Measurements from ENCODE around the gene KCNJ5.

Gene KCNJ5

DNA sequence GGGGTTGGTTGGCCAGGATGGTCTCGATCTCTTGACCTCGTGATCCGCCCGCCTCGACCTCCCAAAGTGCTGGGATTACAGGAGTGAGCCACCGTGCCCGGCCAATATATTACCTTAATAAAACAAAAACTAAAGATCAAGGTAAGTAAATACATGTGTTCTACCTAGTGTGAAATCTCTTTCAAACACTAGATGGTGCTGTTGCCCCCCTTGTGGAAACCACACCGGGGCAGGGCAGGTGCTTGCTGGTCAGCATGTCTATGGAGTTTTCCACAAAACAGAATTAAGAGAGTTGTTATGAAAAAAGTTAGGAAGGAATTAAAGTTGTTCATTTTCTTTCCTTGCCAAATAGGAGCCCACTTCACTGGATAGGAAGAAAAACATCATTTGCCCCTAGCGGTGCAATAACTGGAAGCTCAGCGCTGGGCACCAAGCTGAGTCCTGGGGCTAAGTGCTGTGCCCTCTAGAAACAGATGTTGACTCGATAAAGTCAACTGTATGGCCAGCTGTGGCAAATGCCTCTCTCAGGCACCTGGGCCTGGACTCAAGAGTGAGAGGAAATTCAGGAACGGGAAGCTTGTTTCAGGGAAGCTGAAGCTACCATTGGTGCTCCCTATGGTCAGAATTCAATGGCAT is 6.3 kb upstream of the KCNJ5 start:
- TF ChIP-seq EGR1 (IDR thresholded peaks at IDR 0.05), result no peak
- TF ChIP-seq, protein P1, sequence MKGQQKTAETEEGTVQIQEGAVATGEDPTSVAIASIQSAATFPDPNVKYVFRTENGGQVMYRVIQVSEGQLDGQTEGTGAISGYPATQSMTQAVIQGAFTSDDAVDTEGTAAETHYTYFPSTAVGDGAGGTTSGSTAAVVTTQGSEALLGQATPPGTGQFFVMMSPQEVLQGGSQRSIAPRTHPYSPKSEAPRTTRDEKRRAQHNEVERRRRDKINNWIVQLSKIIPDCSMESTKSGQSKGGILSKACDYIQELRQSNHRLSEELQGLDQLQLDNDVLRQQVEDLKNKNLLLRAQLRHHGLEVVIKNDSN (IDR thresholded peaks at IDR 0.05), result no peak
- no peak for TF ChIP-seq NFIC (IDR thresholded peaks at IDR 0.05)
- TF ChIP-seq, protein P2, sequence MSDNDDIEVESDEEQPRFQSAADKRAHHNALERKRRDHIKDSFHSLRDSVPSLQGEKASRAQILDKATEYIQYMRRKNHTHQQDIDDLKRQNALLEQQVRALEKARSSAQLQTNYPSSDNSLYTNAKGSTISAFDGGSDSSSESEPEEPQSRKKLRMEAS (IDR thresholded peaks at IDR 0.05), result peak; percentile 44; the same call in 1 of the 2 replicates
- peak; percentile 97 for TF ChIP-seq RAD21 (IDR thresholded peaks at IDR 0.05; ENCODE audit: low read depth)
- no peak for TF ChIP-seq TAF1 (IDR thresholded peaks at IDR 0.05; ENCODE audit: low read depth)
- TF ChIP-seq CREB1 (IDR thresholded peaks at IDR 0.05; ENCODE audit: low read depth), result no peak
- TF ChIP-seq ZBTB7A (IDR thresholded peaks at IDR 0.05; ENCODE audit: low read depth), result no peak
- TF ChIP-seq EP300 (IDR thresholded peaks at IDR 0.05; ENCODE audit: borderline replicate concordance), result no peak

DNA sequence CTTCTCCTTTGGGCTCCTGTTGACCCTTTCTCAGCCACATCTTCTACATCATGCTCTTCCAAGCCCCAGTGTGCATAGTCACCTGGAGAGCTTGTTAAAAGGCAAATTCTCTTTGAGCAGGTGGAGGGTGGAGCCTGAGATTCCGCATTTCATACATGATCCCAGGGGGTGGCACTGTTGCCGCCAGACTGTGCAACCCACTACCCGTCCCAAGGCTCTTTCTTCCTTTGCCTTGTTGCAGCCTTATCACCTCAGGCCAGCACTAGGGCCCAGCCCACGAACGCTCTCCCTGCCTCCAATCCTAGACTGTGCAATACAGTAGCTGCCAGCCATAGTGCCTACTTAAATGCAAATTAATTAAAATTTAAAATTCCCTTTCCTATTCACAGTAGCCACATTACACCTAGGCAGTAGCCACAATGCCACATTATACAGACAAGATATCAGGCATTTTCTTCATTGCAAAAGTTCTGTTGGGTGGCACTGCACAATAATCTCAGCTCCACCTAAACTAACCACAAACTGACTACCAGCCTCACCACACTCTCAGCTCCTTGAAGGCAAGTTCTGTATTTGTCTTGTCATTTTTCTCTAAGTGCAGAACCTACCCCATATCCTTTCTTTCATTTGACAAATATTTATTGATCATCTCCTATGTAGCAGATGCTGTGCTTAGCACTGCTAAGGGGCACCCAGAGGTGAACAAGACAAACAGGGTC is 4.6 kb upstream of the KCNJ5 start:
- TF ChIP-seq CEBPB (IDR thresholded peaks at IDR 0.05), result no peak
- no peak for TF ChIP-seq TAF1 (IDR thresholded peaks at IDR 0.05; ENCODE audit: low read depth)
- TF ChIP-seq YY1 (IDR thresholded peaks at IDR 0.05; ENCODE audit: low read depth), result no peak
- TF ChIP-seq RAD21 (IDR thresholded peaks at IDR 0.05; ENCODE audit: low read depth), result peak; percentile 60
- TF ChIP-seq, protein P2 (IDR thresholded peaks at IDR 0.05), result no peak
- TF ChIP-seq EP300 (IDR thresholded peaks at IDR 0.05; ENCODE audit: borderline replicate concordance), result no peak
- no peak for TF ChIP-seq EGR1 (IDR thresholded peaks at IDR 0.05)

DNA sequence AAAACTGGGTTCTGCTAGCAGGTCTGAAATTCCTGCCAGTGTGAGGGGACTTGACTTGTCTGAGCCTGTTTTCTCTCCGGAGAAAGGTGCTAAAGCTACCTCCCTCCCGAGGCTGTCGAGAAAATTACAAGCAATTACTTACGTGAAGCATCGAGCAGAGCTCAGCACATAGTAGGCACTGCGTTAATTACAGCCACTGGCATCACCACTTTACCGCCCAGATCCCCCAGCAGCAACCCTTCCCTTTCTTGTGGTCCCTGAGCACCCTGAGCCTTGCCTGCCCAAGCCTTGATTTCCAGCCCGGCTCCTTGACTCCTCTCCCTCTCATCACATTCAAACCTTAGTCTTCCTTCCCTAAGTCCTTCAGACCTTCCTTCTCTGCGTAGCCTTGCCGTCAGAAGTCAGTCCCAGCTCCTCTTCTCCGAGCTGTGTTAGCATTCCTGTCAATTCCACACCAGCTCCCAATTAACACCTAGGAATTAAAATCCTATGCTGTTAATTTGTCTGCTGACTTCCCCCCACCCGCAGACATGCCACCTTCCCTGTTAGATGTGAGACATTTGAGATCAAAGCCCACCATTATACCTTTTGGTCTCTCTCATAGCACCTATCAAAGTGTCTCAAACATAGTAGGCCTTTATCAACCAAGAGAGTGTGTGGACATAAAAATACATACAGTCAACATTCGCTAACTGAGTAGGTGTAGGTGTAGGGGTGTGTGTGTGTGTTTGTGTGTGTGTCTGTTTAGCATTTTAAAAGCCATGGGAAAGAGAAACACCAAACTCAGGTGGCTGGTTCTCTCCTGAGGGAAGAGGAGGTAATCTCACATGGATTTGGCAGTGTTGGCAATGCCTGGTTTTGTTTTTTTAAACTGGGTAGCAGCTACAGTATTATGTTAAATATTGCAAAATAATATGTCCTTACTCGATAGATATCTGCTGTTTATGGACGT is 2.8 kb upstream of the KCNJ5 start:
- TF ChIP-seq, protein P2 (IDR thresholded peaks at IDR 0.05), result no peak
- TF ChIP-seq TAF1 (IDR thresholded peaks at IDR 0.05; ENCODE audit: low read depth), result no peak

DNA sequence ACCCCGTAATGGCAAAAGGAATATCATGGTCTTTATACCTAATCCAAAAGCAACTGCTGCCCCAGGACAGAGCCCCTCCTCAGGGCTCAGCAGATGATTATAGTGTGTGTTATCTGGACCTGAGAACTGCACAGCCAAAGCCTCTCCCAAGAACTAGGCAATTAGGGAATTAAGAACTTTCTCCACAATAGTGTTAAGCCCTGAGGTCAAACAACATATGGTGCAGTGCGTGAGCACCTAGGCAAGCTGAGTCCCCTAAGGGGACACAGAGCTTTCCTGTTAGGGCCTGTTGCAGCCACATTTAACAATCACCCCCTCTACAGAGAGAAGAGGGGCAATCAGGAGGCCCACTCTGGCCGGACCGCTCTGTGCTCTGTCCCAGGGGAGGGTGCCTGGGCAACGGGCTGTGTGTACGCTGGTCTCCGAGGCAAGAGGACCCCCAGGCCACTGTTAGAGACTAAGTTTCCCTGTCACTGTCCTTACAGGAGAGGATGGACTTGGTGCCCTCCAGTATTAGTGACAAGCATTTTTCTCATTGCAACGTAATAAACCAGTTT is 1.4 kb upstream of the KCNJ5 start:
- TF ChIP-seq EGR1 (IDR thresholded peaks at IDR 0.05) (no peak), ZBTB7A (IDR thresholded peaks at IDR 0.05; ENCODE audit: low read depth) (no peak), TEAD4 (IDR thresholded peaks at IDR 0.05) (no peak), EP300 (IDR thresholded peaks at IDR 0.05; ENCODE audit: borderline replicate concordance) (no peak), NFIC (IDR thresholded peaks at IDR 0.05) (no peak), TAF1 (IDR thresholded peaks at IDR 0.05; ENCODE audit: low read depth) (no peak), YY1 (IDR thresholded peaks at IDR 0.05; ENCODE audit: low read depth) (no peak), FOXM1 (IDR thresholded peaks at IDR 0.05; ENCODE audit: borderline replicate concordance, low read depth) (no peak), RAD21 (IDR thresholded peaks at IDR 0.05; ENCODE audit: low read depth) (no peak), TCF12 (IDR thresholded peaks at IDR 0.05; ENCODE audit: low read depth) (no peak), CEBPB (IDR thresholded peaks at IDR 0.05) (no peak), CREB1 (IDR thresholded peaks at IDR 0.05; ENCODE audit: low read depth) (no peak)
- TF ChIP-seq, protein P1 (IDR thresholded peaks at IDR 0.05), result no peak
- TF ChIP-seq, protein P3, sequence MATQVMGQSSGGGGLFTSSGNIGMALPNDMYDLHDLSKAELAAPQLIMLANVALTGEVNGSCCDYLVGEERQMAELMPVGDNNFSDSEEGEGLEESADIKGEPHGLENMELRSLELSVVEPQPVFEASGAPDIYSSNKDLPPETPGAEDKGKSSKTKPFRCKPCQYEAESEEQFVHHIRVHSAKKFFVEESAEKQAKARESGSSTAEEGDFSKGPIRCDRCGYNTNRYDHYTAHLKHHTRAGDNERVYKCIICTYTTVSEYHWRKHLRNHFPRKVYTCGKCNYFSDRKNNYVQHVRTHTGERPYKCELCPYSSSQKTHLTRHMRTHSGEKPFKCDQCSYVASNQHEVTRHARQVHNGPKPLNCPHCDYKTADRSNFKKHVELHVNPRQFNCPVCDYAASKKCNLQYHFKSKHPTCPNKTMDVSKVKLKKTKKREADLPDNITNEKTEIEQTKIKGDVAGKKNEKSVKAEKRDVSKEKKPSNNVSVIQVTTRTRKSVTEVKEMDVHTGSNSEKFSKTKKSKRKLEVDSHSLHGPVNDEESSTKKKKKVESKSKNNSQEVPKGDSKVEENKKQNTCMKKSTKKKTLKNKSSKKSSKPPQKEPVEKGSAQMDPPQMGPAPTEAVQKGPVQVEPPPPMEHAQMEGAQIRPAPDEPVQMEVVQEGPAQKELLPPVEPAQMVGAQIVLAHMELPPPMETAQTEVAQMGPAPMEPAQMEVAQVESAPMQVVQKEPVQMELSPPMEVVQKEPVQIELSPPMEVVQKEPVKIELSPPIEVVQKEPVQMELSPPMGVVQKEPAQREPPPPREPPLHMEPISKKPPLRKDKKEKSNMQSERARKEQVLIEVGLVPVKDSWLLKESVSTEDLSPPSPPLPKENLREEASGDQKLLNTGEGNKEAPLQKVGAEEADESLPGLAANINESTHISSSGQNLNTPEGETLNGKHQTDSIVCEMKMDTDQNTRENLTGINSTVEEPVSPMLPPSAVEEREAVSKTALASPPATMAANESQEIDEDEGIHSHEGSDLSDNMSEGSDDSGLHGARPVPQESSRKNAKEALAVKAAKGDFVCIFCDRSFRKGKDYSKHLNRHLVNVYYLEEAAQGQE (IDR thresholded peaks at IDR 0.05; ENCODE audit: low read depth), result no peak
- TF ChIP-seq, protein P2 (IDR thresholded peaks at IDR 0.05), result no peak

DNA sequence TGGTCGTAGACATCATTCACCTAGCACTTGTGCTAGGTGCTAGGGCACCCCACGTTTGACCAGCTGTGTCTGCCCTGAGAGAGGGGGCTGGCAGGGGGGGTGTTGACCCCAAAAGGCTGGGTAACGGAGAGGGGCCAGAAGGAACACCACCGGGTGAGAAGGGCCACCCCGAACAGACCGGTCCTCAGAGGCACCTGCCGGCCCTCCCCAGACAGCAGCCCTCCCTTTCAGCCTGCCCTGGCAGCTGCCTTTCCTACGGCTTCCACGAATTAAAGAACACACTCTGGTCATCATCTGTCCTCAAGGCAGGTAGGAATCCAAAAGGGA is 977 bp upstream of the KCNJ5 start:
- TF ChIP-seq FOXM1 (IDR thresholded peaks at IDR 0.05; ENCODE audit: borderline replicate concordance, low read depth), result no peak
- TF ChIP-seq TEAD4 (IDR thresholded peaks at IDR 0.05), result no peak
- TF ChIP-seq TCF12 (IDR thresholded peaks at IDR 0.05; ENCODE audit: low read depth), result no peak
- no peak for TF ChIP-seq EGR1 (IDR thresholded peaks at IDR 0.05)
- no peak for TF ChIP-seq EP300 (IDR thresholded peaks at IDR 0.05; ENCODE audit: borderline replicate concordance)
- TF ChIP-seq NFIC (IDR thresholded peaks at IDR 0.05), result no peak
- TF ChIP-seq, protein P3 (IDR thresholded peaks at IDR 0.05; ENCODE audit: low read depth), result no peak
- no peak for TF ChIP-seq CREB1 (IDR thresholded peaks at IDR 0.05; ENCODE audit: low read depth)
- TF ChIP-seq, protein P2 (IDR thresholded peaks at IDR 0.05), result no peak
- TF ChIP-seq, protein P1 (IDR thresholded peaks at IDR 0.05), result no peak
- no peak for TF ChIP-seq TAF1 (IDR thresholded peaks at IDR 0.05; ENCODE audit: low read depth)
- no peak for TF ChIP-seq RAD21 (IDR thresholded peaks at IDR 0.05; ENCODE audit: low read depth)
- TF ChIP-seq ZBTB7A (IDR thresholded peaks at IDR 0.05; ENCODE audit: low read depth), result no peak
